AG10803 (cell line): ENCODE results near the gene GAS5.
A peak's percentile ranks its signal among the peaks of the same experiment; 100 is the strongest.

Experiments used
- DNase-seq: peaks from one replicate; pipeline ENCODE4 v3.0.0; 2010; ENCODE audit warnings: low read depth
- H3K4me3 ChIP-seq: 2 replicates; pipeline ENCODE4 v1.5.1; 2011; ENCODE audit warnings: mild to moderate bottlenecking, low read length, control low read depth
- CTCF ChIP-seq: conservative IDR thresholded peaks from 2 replicates; pipeline ENCODE4 v1.5.1; 2011; ENCODE audit warnings: mild to moderate bottlenecking, low read length, control low read depth, inconsistent platforms

GAS5 gene

GRCh38 chr1:173867753-173868265 lies at the start of gene GAS5:
GAS5 (minus strand) TSS chr1:173867989.
- DNase-seq: peak; percentile 99
- H3K4me3 ChIP-seq: peak within 1 kb of the TSS; percentile 96
- TF ChIP-seq CTCF: no peak

GRCh38 chr1:173917149-173917548 lies 49.4 kb upstream of the GAS5 start, which contains the start of gene SERPINC1:
SERPINC1 (minus strand) TSS chr1:173917327; CDS start chr1:173917259, 68 bp downstream.
- no peak for DNase-seq
- H3K4me3 ChIP-seq: no peak within 1 kb of the TSS
- TF ChIP-seq CTCF: no peak

GRCh38 chr1:173916667-173917066 lies 48.9 kb upstream of the GAS5 start:
- no peak for DNase-seq
- no peak for TF ChIP-seq CTCF
- no peak overlapping the region for H3K4me3 ChIP-seq

- no peak for DNase-seq
- no peak overlapping the region for H3K4me3 ChIP-seq
- no peak for TF ChIP-seq CTCF
These were observed 47.8 kb upstream of the GAS5 start for GRCh38 chr1:173915596-173915995.

GRCh38 chr1:173914366-173914871 lies 46.6 kb upstream of the GAS5 start:
- TF ChIP-seq CTCF: peak; percentile 52
- DNase-seq: no peak
- H3K4me3 ChIP-seq: no peak overlapping the region

- H3K4me3 ChIP-seq: no peak overlapping the region
- TF ChIP-seq CTCF: no peak
- no peak for DNase-seq
These were observed 45.3 kb upstream of the GAS5 start for GRCh38 chr1:173913111-173913510.

- no peak for DNase-seq
- H3K4me3 ChIP-seq: no peak overlapping the region
- no peak for TF ChIP-seq CTCF
These were observed 36.2 kb upstream of the GAS5 start for GRCh38 chr1:173903827-173904531.
